Kidney epithelial cell (primary cell): Measurements from ENCODE around the gene MFSD8. TPM values are rescaled to one million over a fixed set of nuclear protein-coding genes. Genes with fewer than 3 reads are reported as not detected.
"Not testable (repeated sequence)": the region's sequence is repeated elsewhere in the genome, so short reads cannot be mapped to it uniquely, and the experiment has no call there.

Source experiments
- DNase-seq: peaks from one replicate; pipeline ENCODE4 v3.0.0-alpha.2; 2010; ENCODE audit warnings: low read depth
- H3K27me3 ChIP-seq: 2 replicates; pipeline ENCODE4 v1.6.0; 2011; ENCODE audit warnings: low read length; ENCODE audit not compliant: control insufficient read depth, insufficient read depth
- H3K36me3 ChIP-seq: 2 replicates; pipeline ENCODE4 v1.5.1; 2011; ENCODE audit warnings: low read length; ENCODE audit not compliant: control insufficient read depth, insufficient read depth
- H3K4me3 ChIP-seq: 2 replicates; pipeline ENCODE4 v1.5.1; 2011; ENCODE audit warnings: low read depth, mild to moderate bottlenecking, control low read depth, low read length
- CTCF ChIP-seq: IDR thresholded peaks from 2 replicates; pipeline ENCODE4 v1.5.1; 2011; ENCODE audit warnings: mild to moderate bottlenecking, moderate library complexity, low read length, control low read depth, inconsistent platforms; ENCODE audit not compliant: insufficient read depth, poor library complexity, severe bottlenecking
- total RNA-seq: library from RNA; depleted of rRNA; stranded (reverse); fragments of >200 nt; gene quantifications from 2 replicates; pipeline ENCODE4 v1.2.3, GENCODE V29; 2015

MFSD8 gene
- total RNA-seq, 1 donor from 2014 or later, result 20.2 TPM

GRCh38 chr4:127959794-127960193, 5.2 kb downstream of the MFSD8 start:
- no peak overlapping the region for H3K4me3 ChIP-seq
- no peaks in the 10 kb centered on the region for H3K27me3 ChIP-seq
- no peak for DNase-seq
- no peaks in the 10 kb centered on the region for H3K36me3 ChIP-seq
- no peak for TF ChIP-seq CTCF

GRCh38 chr4:127957105-127957504, 7.9 kb downstream of the MFSD8 start:
- TF ChIP-seq CTCF, result no peak
- no peaks in the 10 kb centered on the region for H3K36me3 ChIP-seq
- no peak overlapping the region for H3K4me3 ChIP-seq
- no peak for DNase-seq
- H3K27me3 ChIP-seq, result no peaks in the 10 kb centered on the region

GRCh38 chr4:127936974-127937373, 28.0 kb downstream of the MFSD8 start:
- no peak overlapping the region for H3K4me3 ChIP-seq

GRCh38 chr4:127931836-127932235, 33.1 kb downstream of the MFSD8 start:
- not testable (repeated sequence) for H3K27me3 ChIP-seq, H3K4me3 ChIP-seq, DNase-seq, H3K36me3 ChIP-seq

More at GRCh38 chr4:127936974-127937373, 28.0 kb downstream of the MFSD8 start:
- DNase-seq, result no peak
- Histone ChIP-seq H3K27me3 (no peaks in the 10 kb centered on the region), H3K36me3 (no peaks in the 10 kb centered on the region)
- no peak for TF ChIP-seq CTCF

- Histone ChIP-seq H3K27me3 (no peaks in the 10 kb centered on the region), H3K36me3 (no peaks in the 10 kb centered on the region), H3K4me3 (no peak overlapping the region)
- no peak for DNase-seq
- no peak for TF ChIP-seq CTCF
Observed at GRCh38 chr4:127930175-127930574, 34.8 kb downstream of the MFSD8 start.

GRCh38 chr4:127925720-127926119, 39.3 kb downstream of the MFSD8 start:
- not testable (repeated sequence) for H3K27me3 ChIP-seq, DNase-seq, H3K36me3 ChIP-seq, H3K4me3 ChIP-seq

GRCh38 chr4:127922226-127922625, 42.7 kb downstream of the MFSD8 start:
- TF ChIP-seq CTCF, result no peak
- H3K36me3 ChIP-seq, result no peaks in the 10 kb centered on the region
- no peak overlapping the region for H3K4me3 ChIP-seq
- no peak for DNase-seq
- no peaks in the 10 kb centered on the region for H3K27me3 ChIP-seq
